Measurements from ENCODE around the gene ARHGEF28.

ARHGEF28 gene

DNA sequence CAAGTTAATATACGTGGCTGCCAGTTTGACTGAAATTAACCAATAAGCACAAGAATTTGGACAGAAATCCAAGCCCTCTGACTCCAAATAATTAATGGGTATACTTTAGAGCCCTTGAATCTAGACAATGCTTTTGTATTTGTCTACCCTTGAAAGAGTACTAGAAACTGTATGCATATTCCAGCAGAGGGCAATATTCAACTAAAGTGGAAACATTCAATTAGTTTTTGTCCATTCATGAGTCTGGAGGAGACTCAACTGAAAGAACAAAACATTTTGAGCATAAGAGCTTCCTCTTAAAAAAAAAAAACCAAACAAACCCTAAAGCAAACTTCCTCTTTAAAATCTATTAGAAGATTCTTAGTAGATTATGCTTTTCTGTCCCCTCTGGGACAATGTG lies 157.8 kb downstream of the ARHGEF28 start:
- no peak for DNase-seq

DNA sequence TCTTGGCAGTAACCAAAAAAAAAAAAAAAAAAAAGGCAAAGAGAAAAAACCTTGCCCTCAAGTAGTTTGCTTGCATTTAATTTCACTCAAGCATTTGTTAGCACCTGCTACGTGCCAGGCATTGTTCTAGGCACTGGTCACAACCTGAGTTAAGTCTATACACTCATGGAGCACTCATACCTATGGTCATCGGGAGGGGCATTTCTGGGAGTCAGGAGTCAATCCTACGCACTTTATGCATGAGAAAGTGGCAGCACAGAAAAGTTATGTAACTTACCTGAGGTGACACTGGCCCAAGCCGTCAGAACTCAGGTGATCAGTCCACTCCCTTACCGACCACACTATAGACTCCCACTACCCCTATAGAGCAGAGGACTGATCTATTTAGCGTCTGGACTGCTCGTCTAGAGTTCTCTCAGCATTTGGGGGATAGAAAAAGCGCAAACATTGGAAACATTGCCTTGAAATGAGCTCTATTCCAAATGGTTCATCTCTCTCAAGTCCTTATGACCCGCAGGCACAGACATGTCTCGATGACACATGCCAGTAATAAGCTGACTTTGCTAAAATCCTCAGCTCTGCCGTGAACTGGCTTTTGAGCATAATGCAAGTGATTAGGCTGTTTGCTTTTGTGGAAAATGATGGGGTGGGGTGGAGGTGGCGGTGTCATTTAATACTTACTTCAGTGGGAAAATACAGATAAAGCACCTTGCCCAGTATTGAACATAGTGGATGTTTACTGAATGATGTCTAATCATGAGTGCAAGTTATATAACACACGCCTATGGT lies 160.2 kb downstream of the ARHGEF28 start:
- DNase-seq: no peak

DNA sequence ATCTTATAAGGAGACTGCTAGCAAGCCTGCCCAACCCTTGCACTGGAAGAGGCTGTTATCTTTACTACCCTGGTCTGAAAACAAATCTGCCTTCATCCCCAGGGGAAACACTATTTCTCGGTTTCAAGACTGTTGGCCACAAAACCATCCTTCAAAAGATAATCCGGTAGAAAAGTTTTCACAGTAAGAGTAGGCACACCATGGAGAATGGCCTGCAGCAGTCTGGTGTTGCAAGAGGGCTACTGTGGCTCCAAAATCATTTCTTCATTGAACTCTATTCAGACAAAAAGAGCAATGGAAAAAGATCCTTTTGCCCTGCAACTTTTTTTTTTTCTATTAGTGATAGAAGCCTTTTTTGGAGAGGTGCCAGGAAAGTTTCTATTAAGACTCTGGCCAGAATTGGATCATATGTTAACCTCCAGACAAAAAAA lies 163.9 kb downstream of the ARHGEF28 start:
- DNase-seq: no peak

DNA sequence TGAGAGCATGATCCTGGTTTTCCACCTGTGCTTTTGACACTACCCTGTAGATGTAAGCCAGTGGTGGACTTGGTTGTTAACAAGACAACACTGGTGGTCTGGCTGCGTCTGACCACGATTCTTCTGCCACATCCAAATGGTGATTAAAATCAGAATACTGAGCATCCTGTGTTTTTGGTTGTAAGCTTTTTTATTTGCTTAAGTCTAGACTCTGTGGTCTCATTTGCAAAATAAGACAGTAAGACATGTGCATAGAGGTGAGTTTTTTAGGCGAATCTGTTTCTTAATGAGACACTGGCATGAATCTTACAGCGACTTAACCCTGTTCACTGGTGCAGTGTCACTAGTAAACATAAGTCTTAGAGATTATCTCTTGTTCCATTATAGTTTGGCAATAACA lies 165.4 kb downstream of the ARHGEF28 start:
- DNase-seq: no peak

DNA sequence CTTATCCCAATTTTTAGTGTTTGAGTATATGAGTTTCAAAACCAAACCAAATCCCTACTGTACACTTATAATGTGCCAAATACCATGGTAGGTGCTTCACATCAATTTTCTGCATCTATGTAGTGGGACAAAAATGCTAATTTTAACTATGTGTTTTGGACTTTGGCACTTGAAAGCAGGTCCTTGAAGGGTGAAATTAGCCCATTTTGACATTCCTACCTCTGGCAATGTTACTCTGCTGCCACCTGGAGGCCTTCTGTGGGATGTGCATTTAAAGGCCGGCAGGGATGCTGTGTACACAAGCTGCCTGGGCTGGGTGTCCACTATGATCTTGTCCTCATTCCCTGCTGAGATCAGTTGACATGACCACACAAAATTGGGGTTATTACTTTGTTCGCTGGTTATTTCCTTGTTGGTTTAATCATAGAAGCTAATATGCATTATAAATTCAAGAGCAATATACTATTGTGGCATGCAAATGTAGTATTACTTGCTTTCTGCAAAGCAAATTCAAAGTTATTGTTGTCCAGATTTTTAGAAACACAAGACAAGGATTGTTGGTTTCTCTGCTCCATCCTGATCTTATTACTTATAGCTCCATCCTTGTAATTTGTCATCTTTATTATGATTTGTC lies 166.8 kb downstream of the ARHGEF28 start:
- no peak for DNase-seq

DNA sequence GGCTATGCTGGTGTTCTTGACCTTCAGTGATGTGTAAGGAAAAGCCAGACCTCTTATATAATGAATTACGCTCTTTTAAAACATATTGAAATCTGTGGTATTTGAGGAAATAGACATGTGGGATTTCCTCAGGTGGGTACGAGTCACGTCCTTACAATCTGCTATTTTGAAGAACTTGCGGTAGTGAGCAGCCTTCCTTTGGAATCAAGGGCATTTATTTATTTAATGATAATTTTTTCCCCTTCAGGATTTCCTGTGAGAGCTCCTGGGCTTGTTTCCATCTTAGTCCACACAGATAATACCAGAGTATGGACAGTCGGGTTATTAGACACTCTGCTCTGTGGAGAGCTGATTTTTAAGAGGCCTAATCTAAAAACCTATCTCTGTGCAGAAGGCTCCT lies 167.9 kb downstream of the ARHGEF28 start:
- DNase-seq: no peak

DNA sequence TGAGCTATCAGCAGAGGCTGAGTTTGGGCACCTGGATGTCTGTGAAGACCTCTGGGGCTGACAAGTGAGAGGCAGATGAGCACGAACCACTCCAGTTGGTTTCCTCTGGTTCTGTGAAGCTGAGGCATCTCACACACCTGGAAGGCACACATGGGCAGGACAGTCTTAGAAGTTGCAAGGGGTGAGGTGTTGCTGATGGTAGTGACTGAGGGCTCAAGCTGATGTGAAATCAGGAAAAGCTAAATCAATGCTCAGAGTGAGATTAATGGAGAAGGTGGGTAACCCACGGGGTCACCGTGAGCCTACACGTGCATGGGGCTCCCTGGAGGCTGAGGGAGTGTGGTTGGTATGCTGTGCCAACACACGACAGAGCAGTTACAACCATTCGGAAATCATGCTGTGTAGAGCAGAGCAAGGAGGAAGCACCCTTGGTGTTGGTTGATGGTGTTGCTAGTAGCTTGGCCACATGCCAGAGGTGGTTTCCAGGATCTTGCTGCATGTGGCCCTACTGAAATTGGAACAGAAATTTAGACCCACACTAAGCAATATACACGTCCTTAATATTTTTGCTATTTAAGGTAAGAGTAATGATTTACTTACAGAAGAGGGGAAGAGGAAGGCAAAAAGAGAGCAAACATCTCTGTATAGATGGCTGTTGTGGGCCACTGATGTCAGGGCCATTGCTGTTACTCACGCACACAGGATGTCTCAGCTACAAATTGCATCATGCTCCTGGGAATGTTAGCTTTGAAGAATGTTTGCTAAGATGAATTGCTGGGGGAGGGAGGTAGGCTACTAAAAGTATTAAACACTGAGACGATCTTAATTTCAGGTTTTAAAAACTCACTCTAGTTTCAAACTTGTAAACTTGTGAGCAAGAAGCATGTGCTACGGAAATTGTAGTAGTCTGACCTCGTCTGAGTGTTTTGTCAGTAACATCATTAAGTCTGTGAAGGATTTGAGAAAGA lies 170.5 kb downstream of the ARHGEF28 start:
- peak; percentile 39 for DNase-seq

DNA sequence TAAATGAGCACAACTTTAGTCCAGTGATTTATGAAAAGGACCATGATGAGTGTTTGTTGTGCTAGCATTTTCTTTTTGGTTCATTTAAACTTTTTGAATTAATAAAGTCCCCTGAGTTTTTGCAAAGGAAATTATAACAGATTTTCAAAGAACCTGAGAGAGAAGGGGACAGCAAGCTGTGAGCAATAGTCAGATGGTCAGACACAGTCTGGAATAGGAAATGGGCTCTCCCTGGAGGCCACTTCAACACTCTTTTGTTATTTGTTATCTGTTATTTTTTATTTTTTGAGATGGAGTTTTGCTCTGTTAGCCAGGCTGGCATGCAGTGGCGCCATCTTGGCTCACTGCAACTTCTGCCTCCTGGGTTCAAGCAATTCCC lies 171.1 kb downstream of the ARHGEF28 start:
- no peak for DNase-seq

DNA sequence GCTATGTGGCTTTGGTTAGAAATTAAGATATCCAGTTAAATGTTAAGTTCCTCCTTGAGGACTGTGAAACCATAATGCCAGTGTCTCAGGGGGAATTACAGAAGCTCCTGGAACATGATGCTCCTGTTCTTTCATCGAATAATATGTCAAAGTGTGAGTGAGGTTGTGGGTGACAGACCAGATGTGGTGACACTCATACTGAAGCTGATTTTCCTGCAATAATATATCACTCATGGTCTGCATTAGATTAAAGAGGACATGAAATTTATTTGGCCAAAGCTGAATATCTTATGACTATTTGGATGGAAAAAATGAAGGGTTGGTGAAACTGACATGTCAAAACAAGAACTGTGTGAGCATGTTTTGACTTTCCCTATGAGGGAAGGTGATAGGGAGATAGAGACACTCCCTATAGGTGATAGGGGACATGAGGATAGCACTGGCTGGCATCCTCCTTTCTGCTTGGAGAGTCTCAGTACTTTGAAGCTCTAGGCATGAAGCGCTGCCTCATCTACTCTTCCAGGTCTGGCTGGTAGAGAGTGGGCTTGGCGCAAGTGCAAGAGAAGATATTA lies 173.5 kb downstream of the ARHGEF28 start:
- DNase-seq: no peak

DNA sequence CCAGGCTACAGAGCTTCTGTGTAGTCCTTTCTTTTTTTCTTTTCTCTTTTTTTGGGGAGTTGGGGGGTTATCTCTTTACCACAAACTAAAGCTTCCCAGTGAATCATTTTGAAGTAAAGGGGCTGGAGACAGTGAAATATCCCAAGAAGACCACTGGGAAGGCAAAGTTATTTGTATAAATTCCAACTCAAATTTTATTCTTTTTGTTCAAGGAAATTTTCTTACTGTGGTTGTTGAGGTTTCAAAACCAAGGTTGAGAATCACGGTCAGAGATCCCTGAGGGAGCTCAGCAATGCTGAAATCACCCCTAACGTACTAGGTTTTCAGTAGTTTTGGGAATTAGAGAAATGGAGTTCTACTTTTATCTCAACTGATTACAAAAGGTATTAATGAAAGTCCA lies 175.7 kb downstream of the ARHGEF28 start:
- DNase-seq: no peak

DNA sequence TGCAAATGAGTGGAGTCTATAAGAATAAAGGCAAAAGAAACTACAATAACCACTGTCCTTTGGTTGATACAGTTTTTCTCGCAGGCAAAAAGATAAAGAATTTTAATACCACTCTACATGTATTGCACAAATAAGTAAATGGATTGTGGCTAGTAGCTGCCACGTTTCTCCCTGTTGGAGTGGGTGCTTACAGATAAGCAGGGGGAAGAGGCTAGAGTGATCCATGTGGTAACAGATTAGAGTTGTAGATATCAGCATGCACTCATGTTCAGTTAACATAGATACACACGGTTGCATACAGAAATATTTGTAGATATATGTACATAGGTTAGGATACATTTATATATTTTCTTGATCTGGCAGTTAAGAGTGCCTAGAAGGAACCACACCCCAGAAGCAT lies 179.5 kb downstream of the ARHGEF28 start:
- DNase-seq: no peak

DNA sequence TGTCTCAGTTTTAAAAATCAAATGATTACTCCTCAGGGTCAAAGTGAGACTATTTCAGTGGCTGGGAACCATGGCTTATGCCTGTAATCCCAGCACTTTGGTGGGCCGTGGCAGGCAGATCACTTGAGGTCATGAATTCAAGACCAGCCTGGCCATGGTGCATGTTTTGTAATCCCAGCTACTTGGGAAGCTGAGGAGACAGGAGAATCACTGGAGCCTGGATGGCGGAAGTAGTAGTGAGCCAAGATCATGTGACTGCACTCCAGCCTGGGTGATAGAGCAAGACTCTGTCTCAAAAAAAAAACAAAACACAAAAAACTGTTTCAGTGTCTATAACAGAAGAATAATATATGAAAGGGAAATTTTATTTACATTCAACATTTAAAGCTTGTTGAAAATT lies 182.9 kb downstream of the ARHGEF28 start:
- DNase-seq: no peak

DNA sequence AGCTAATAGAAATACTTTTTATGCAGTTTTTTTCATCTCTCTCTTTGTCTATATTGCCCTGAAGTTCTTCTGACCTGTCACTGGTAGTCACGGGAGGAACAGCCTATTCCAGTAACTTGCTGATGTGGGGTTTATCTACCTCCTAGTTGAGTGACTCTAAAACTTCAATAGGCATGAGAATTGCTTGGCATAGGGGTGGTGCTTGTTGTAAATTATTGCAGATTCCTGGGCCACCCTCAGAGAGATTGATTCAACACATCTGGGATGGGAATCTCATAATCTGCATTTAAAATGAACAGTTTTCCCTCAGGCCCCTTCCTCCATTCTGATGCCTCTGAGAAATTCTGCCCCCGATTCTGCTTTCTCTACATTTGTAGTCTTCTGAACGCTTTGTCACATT lies 184.4 kb downstream of the ARHGEF28 start:
- no peak for DNase-seq

DNA sequence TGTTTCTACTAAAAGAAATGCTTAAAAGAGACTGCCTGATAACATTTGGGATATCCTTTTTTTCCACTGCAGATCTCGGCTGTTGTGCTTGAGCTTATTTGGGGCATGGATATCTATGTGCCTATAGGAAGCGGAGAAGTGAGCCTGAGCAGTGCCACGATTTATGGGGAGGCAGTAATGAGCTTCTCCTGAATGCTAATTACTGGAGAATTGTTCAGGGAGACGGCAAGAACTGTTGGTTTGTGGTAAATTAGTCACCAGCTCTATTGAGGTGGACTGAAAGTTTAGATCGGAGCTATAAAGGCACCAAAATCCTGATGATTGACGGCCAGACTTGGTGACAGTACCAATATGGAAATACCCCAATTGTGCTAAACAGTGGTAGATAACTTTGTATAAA lies 186.5 kb downstream of the ARHGEF28 start:
- no peak for DNase-seq

DNA sequence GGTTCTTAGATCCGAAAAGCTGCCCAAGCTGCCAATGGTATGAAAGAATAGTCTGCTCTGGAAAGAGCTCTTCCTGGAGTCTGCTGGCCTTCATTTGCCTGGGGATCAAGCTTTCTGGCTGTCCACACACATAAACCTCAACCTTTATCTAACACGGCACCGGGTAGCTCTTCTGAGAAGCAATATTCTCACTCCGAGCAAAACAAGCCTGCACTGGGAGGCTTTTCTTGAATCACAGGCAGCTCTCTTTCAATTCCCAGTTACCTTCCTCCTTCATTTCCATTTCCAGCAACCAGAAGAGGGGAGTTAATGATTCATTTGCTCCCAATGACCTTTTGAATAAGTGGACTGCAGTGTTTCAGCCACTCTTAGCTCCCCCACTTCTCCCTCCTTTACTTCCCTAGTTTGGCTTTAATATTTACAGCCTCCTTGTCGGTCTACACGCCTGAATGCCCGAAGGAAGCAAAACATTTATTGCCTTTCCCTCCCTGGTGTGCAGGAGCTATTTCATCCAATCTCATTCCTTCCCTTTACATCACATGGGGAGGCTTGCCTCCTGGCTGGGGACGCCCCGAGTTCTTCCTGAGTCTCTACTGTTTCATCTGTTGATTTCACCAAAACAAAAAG lies 187.1 kb downstream of the ARHGEF28 start:
- DNase-seq: no peak

DNA sequence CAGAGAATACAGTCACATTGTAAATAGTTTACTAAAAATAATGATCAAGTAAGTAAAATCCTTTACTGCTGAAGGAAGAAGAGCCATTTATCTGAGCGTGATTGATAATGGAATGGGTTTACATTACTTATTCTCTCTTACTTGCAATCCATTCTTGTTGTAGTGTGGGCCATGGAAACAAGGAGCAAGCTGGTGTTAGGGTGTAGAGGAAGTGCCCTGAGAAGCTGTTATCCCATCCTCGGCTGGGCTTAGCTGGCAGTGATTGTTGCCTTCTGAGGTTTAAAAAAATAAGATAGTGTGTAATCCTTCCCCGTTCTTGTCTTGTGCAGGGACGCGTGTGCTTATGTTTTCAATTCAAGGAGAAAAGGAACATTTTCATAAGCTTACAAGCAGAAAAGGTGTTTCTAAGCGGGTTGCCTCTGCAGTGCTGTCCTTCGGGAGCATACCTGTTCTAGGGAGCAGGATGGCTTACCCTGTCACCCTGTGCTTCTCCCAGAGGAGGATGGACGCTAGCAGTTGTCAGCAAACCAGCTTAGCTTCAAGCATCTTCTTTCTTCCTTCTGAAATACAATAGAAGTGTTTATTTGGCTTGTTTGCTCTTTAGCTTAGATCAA lies 188.3 kb downstream of the ARHGEF28 start:
- DNase-seq: no peak

DNA sequence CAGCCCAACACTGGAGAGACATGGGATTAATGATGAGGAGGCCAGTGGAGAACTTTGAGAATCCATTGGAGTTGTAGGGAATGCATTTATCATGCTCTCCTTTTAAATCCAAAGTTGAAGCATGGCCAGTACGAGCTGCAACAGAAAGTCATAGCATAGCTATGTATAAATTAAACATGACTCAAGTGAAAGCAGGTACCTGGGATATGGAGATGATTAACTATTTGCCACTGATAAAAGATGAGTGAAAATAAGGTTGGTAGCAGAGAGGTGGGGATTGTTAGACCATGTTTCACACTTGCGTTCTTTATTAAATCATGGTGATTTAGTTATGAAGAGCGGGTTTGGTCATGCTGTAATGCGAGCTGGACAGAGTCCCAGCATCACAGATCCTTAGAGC lies 189.6 kb downstream of the ARHGEF28 start:
- DNase-seq: no peak

DNA sequence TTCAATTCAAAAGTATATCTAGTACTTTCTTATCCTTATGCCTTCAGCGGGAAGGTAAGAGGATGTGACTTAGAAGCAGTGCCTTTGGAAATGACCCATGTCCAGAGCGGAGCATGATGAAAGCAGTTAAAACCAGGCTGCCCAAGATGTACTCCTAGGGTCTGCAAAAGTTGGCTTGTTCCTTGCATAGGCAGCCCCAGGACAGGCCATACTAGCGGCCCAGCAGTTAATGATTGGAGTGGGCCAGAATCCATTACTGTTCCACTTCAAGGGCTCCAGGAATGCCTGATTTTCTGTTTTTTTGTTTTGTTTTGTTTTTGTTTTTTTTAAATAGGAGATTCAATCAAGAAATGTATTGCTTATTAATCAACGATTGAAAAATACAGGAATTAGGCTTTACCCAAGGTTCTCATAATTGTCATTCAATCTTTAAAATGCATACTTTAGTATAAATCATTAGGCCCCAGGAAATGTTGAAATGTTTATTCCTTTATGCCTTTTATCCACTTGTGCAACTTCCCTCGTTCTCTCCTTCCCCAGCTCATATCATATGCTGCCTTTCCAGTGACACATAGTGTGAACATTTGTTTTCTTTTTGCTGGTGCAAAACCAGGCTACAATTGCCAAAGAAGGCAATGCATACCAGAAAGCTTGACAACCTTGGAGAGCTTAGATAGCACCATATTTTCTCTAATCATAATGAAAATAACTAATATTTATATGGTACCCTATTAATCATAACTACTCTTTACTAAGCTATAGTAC lies 190.8 kb downstream of the ARHGEF28 start:
- DNase-seq: peak; percentile 37

DNA sequence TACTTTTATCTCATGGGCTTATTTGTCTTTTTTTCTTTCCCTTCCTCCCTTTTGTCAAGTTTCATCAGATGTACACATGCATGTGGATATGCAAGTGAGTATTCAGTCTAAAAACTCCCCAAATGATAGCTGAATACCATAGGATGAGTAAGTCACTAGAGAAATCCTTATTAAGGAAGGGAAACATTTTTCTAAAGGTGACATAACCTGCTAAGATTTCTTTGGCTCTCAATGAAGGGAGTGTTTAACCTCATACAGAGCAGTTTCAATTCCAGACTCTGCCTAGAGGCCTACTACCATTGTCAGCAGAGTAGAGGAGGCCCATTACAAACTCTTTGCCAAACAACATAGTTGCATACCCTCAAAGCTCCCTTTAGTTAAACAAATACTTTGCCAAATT lies 192.4 kb downstream of the ARHGEF28 start:
- DNase-seq: no peak

DNA sequence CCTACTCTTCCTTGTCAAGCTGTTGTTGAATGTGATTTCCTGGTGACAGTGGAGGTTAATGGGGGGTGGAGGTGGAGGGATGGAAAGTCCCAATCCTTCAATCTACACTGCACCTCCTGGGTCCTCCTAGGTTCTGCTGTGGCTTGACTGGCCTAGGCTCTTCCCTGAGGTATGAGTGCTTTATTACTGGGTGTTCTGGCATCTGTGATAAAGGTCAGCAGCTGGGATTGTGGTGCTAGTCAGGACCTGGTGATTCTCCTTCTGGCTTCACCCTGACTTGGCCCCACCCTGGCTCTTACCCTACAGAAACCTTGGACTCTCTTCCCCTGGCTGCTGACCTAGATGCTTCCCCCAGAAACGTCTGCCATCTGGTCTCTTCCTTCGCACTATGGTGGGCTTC lies 194.3 kb downstream of the ARHGEF28 start:
- no peak for DNase-seq

DNA sequence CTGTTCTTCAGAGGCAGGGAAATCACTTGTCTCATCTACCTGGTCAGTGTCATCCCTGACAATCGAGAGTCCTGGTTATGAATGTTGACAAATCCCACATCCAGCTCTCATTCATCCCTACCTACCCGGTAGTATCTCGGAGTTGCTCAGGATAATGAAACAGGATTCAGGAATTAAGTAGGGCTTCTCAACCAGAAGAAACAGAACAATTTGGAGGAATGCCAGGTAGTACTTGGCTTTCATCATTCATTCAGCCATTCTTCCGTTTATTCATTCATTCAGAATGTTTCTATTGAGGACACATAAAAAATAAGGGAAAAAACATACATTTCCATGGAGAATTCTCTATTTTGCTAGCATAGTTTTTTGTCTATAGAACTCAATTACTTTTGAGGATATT lies 195.0 kb downstream of the ARHGEF28 start:
- no peak for DNase-seq

Measured in amniotic stem cell (primary cell).